WERI-Rb-1 (cell line): ENCODE results near the gene PHF21A.

Experiments
- DNase-seq: peaks from one replicate; pipeline ENCODE4 v3.0.0-alpha.2; 2020
- H3K27ac ChIP-seq: fragments of 250-450 bp; sonication (Bioruptor Pico); 2 replicates; pipeline ENCODE4 v1.5.1; 2020; ENCODE audit warnings: mild to moderate bottlenecking, moderate library complexity
- H3K27me3 ChIP-seq: fragments of 250-450 bp; sonication (Bioruptor Pico); 2 replicates; pipeline ENCODE4 v1.5.1; 2021; ENCODE audit warnings: mild to moderate bottlenecking, low read depth, moderate library complexity; ENCODE audit not compliant: insufficient read depth, severe bottlenecking
- H3K36me3 ChIP-seq: fragments of 250-450 bp; sonication (Bioruptor Pico); 2 replicates; pipeline ENCODE4 v1.5.1; 2020; ENCODE audit warnings: mild to moderate bottlenecking, moderate library complexity
- H3K4me3 ChIP-seq: 2 replicates; pipeline ENCODE4 v1.5.1; 2011; ENCODE audit warnings: low read depth, mild to moderate bottlenecking, control low read depth, low read length
- H3K9me3 ChIP-seq: fragments of 250-450 bp; sonication (Bioruptor Pico); 2 replicates; pipeline ENCODE4 v1.5.1; 2021; ENCODE audit warnings: mild to moderate bottlenecking, moderate library complexity; ENCODE audit not compliant: severe bottlenecking
- CTCF ChIP-seq: IDR thresholded peaks from 2 replicates; pipeline ENCODE4 v1.5.1; 2011; ENCODE audit warnings: low read depth, mild to moderate bottlenecking, control low read depth, inconsistent platforms, low read length

PHF21A gene

GRCh38 chr11:46149826-46150225, 28.6 kb upstream of the PHF21A start:
- Histone ChIP-seq H3K27ac (no peak overlapping the region), H3K4me3 (no peak overlapping the region), H3K36me3 (no peaks in the 10 kb centered on the region), H3K27me3 (no peaks in the 10 kb centered on the region), H3K9me3 (no peaks in the 10 kb centered on the region)
- TF ChIP-seq CTCF, result no peak
- DNase-seq, result no peak

GRCh38 chr11:46149342-46149741, 28.1 kb upstream of the PHF21A start:
- no peak overlapping the region for H3K27ac ChIP-seq
- H3K27me3 ChIP-seq, result no peaks in the 10 kb centered on the region
- TF ChIP-seq CTCF, result no peak
- no peaks in the 10 kb centered on the region for H3K36me3 ChIP-seq
- no peak for DNase-seq
- H3K9me3 ChIP-seq, result no peaks in the 10 kb centered on the region
- no peak overlapping the region for H3K4me3 ChIP-seq

- H3K36me3 ChIP-seq, result no peaks in the 10 kb centered on the region
- no peak for TF ChIP-seq CTCF
- H3K9me3 ChIP-seq, result no peaks in the 10 kb centered on the region
- no peaks in the 10 kb centered on the region for H3K27me3 ChIP-seq
- no peak overlapping the region for H3K27ac ChIP-seq
- H3K4me3 ChIP-seq, result no peak overlapping the region
- no peak for DNase-seq
Observed at GRCh38 chr11:46144741-46145140, 23.5 kb upstream of the PHF21A start.

GRCh38 chr11:46143049-46143806, 22.0 kb upstream of the PHF21A start:
- no peak for DNase-seq
- H3K4me3 ChIP-seq, result no peak overlapping the region
- H3K36me3 ChIP-seq, result no peaks in the 10 kb centered on the region
- no peaks in the 10 kb centered on the region for H3K9me3 ChIP-seq
- no peak overlapping the region for H3K27ac ChIP-seq
- no peak for TF ChIP-seq CTCF
- H3K27me3 ChIP-seq, result no peaks in the 10 kb centered on the region

- Histone ChIP-seq H3K4me3 (no peak overlapping the region), H3K36me3 (no peaks in the 10 kb centered on the region), H3K27me3 (no peaks in the 10 kb centered on the region), H3K9me3 (no peaks in the 10 kb centered on the region), H3K27ac (no peak overlapping the region)
- DNase-seq, result no peak
- no peak for TF ChIP-seq CTCF
Observed at GRCh38 chr11:46142561-46142960, 21.3 kb upstream of the PHF21A start.

GRCh38 chr11:46141597-46141996, 20.3 kb upstream of the PHF21A start:
- no peaks in the 10 kb centered on the region for H3K27me3 ChIP-seq
- TF ChIP-seq CTCF, result no peak
- no peaks in the 10 kb centered on the region for H3K36me3 ChIP-seq
- no peak overlapping the region for H3K4me3 ChIP-seq
- H3K9me3 ChIP-seq, result no peaks in the 10 kb centered on the region
- no peak overlapping the region for H3K27ac ChIP-seq
- no peak for DNase-seq
